D721Med (cell line): ENCODE results near the gene ANKK1.

ENCODE experiments used
- DNase-seq: peaks from one replicate; pipeline ENCODE4 v3.0.0; 2011; ENCODE audit warnings: low spot score; ENCODE audit not compliant: insufficient read length
- FAIRE-seq: peaks from 2 replicates; lab custom pipeline; 2011; peaks lifted over from hg19 to GRCh38; lab: Jason Lieb, UNC
- TF ChIP-seq, protein P1 (sequence below): IDR thresholded peaks from 2 replicates; pipeline ENCODE4 v1.5.1; 2012; ENCODE audit warnings: mild to moderate bottlenecking, control low read depth; ENCODE audit not compliant: insufficient read depth; ENCODE audit errors: missing control alignments

The ANKK1 gene

DNA sequence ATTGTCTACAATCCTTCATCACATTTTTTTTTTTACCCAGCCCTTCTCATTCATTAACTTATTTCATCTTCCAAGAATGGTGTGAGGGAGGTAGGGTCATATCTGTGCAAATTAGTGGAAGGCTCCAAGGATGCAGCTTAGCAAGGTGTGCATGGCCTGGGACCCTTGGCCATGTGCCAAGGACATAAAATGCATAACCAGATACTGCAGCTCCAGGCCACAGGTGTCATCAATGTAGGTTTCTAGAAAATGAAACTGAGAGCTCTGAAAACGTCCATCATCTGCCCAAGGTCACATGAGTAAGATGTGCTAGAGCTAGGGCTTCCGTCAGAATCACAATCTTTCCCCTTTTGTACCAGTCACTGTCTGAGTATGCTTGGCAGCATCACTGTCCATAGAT lies 29.8 kb downstream of the ANKK1 start:
- FAIRE-seq (no peak), DNase-seq (no peak)
- TF ChIP-seq, protein P1, sequence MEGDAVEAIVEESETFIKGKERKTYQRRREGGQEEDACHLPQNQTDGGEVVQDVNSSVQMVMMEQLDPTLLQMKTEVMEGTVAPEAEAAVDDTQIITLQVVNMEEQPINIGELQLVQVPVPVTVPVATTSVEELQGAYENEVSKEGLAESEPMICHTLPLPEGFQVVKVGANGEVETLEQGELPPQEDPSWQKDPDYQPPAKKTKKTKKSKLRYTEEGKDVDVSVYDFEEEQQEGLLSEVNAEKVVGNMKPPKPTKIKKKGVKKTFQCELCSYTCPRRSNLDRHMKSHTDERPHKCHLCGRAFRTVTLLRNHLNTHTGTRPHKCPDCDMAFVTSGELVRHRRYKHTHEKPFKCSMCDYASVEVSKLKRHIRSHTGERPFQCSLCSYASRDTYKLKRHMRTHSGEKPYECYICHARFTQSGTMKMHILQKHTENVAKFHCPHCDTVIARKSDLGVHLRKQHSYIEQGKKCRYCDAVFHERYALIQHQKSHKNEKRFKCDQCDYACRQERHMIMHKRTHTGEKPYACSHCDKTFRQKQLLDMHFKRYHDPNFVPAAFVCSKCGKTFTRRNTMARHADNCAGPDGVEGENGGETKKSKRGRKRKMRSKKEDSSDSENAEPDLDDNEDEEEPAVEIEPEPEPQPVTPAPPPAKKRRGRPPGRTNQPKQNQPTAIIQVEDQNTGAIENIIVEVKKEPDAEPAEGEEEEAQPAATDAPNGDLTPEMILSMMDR, result no peak

DNA sequence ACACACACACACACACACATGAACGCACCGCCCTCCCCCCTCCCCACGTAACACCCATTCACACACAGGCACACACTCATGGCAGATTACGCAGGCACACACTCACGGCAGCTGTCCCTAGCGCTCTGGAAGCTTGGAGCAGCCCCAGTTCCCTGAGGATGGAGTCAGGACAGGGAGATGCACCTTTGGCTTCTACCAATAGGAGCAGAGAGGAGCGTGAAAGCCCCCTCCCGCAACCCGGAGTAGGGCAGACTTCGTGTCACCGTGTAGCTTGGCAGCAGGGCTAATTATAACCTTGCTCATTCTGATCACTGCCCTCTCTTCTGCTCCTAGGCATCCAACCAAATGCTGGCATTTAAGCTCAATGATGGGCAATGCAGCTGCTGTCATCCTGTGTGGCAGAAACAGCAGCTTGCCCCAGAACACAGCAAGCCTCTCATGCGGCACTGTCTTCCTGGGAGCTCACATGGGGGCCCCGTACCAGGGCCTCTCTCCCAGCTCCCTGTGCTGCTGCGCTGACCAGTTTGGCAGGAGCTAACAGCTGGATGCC lies 31.9 kb downstream of the ANKK1 start:
- DNase-seq (no peak), FAIRE-seq (no peak)
- TF ChIP-seq, protein P1, result no peak

DNA sequence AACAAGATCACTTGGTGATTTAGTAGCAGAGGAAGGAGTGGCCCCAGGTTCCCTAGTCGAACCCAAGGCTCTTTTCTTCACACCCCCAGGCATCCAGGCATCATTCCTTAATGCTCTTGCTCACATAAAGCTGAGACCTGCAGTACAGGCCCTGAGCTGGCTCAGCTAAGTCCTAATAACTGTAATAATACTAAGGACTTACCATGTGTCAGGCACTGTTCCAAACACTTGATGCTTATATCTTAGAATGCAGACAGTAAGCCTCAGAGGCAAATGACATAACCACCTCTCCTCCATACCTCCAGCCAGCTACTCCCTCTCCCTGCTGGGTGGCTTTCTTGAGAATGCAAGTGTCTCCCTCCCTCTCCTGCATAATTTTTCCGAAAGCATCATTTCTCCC lies 33.2 kb downstream of the ANKK1 start:
- FAIRE-seq (peak; percentile 71), DNase-seq (peak; percentile 65)
- TF ChIP-seq, protein P1, result no peak

DNA sequence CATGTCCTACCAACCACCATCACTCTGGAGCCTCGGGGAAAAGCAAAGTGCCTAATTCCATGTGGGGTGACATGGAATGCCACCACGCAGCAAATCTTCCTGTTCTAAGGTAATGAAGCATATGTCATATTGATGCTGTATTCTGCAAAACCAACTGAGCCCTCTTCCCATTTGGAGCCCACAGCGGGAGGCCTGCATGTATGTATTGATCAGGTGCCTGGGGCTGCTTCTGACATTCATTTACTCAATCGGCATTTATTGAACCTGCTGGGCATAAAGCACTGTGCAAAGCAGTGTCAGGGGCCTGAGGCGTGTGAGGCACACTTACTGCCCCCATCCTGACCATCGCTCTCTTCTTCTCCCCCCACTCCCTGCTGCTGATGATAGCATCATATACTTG lies 39.1 kb downstream of the ANKK1 start:
- DNase-seq (no peak), FAIRE-seq (no peak)
- TF ChIP-seq, protein P1, result no peak

DNA sequence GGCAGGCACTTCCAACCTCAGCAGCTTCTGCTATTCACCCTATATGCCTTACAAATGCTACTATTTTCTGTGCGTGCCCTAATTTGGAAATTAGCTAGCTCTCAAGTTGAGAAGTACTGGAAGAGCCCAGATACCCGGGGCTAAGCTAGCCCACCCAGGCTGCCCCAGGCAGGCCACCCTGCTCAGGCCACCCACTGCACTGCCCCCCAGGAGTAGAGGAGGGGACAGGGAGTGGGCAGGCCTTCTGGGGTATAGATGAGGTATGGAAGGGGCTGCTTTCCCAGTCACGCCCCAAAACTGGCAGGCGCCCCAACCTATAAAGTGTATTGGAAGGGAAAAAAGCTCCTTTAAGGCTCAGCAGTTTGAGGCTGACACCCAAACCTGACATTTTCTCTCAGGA lies 44.2 kb downstream of the ANKK1 start:
- FAIRE-seq (no peak), DNase-seq (no peak)
- TF ChIP-seq, protein P1, result no peak

DNA sequence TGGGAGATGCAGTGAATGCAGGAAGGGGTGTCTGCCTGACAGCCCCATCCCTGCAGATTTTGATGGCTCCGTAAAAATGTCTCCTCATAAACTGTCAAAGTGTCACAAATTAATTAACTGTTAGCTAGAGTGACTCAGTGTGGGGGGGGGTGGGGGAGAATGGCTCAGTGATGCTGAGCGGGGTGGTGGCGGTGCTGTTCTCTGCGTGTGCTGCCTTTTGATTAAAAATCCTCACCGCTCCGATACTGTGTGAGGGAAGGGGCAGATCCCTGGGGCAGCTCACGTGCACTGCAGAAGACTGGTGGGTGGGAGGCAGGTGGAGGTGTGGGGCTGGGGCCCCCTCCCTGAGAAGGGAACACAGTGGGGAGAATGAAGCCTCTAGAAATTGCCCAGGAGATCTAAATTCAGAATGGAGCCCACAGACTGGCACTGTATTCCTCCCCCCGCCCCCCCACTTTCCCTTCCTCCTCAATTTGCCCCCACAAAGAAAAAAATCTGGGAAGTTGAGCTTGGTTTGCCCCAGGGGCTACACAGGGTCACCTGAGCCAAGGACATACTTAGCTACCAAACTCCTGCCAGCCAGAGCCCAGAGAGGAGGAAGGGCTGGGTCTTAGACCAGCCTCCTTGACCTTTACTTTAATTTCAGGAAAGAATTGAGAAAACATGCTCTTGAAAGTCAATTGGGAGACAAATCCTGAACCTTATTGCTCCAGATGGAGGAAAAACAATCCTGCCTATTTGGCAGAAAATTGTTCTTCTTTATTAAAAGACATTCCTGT lies 47.8 kb downstream of the ANKK1 start:
- TF ChIP-seq, protein P1, result no peak
- DNase-seq (no peak), FAIRE-seq (no peak)

DNA sequence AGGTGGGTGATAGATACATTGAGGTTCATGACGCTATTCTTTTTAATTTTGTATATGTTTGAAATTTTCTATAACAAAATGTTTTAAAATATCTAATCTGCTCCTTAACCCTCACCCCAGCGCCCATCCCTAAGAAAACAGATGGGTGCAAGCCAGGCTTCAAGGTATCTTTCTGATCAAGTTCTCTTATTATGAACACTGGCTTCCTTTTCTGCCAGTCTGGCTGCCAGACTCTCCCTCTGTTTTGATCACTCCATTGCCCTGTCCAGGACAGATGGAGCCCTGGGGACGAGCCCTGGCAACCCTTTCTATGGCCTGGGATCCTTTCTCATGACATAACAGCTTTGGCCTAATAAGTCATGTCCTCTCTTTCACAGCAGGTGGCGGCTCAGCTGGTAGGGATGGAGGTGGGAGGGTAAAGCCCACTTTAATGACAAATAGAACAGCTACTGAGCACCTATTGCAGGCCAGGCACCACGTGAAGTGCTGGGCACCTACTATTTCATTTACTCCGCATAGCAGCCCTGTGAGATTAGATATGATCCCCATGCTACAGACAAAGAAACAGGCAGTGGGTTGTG lies 49.2 kb downstream of the ANKK1 start:
- TF ChIP-seq, protein P1, result no peak
- FAIRE-seq (no peak), DNase-seq (no peak)
